Left colon (tissue), 2 donors: ENCODE data around the gene FAM53A. TPM values are rescaled to one million over a fixed set of nuclear protein-coding genes. Genes with fewer than 3 reads are reported as not detected.
"Not testable (repeated sequence)": the region's sequence is repeated elsewhere in the genome, so short reads cannot be mapped to it uniquely, and the experiment has no call there.

Source experiments
- ATAC-seq: fragments of 200-7000 bp; cut with Tn5 transposase; one replicate; pipeline ENCODE4 v1.9.1; 2020; ENCODE audit warnings: mild to moderate bottlenecking, moderate library complexity
- DNase-seq, 2 donors: peaks; one replicate each; pipeline ENCODE4 v3.0.0-alpha.2; 2020
- intact Hi-C, 2 donors: fragments of 100-400 bp; cut with DNase I in 1 of 2; cut with micrococcal nuclease in 1 of 2; formaldehyde crosslinking; loops; one replicate each; pipeline versions ENCODE4 v1.11.2 to v1.14.0; 2022; cut with DNase I, micrococcal nuclease
- total RNA-seq, 2 donors: library from RNA; stranded (reverse); fragmentation: NEBNext Ultra II Directional; extraction: Animal tissue kit (Norgen Biotek cat#: 25700); gene quantifications; one replicate each; pipeline ENCODE4 v1.2.1, GENCODE V29; 2021
- donor health status: DM: no; HTN: no; CAD: no.
- donor health status: DM: yes; HTN: yes; CAD: no.

The FAM53A gene
- total RNA-seq, 2 donors from 2014 or later, result 0.49 to 0.61 TPM

DNA sequence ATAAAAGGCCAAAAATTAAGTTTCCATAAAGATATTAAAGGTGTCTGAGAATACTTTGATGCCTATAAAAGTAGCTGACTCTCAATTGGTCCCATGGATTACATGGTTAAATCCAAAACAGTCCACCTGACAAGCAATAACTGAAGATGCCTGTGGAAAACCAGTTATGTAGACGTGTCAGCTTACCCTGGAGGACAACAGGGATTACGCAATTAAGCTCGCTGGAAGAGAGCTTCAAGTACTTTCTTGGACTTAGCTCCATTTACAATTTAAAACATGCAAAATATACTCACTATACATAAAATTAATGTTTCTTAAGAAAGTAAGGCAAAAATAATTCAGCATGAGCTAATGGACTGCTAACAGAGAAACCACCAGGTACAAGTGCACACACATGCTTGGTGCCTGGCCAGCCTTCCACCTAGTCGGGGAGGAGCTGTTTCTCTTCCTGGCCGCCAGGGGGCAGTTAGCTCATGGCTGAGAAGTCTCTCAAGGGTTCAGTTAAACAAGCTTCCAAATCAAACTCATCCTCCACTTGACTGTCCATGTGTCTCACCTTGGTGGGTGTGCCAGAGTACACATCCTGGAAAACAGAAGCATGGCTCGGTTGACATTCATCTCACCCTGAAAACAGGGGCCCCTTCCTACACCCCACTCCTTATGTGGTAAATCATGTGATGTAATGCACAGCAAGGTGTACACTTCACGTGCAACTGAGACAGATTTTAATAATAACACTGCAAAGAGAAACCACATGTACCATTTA is 9.2 kb upstream of the FAM53A start:
- peak; percentile 94 for ATAC-seq
- intact Hi-C loops, result loop anchor here in 1 of 2 donors (5.0 kb wide), 1 partner anchor 34 kb away; no protein-coding TSS in a partner anchor
- peak; percentile 57 to 63 for DNase-seq

- DNase-seq (no peak), ATAC-seq (no peak)
- intact Hi-C loops, result loop anchor here in 1 of 2 donors (5.0 kb wide), 1 partner anchor 35 kb away; no protein-coding TSS in a partner anchor
These were observed 7.7 kb upstream of the FAM53A start for GRCh38 chr4:1691737-1692373.

DNA sequence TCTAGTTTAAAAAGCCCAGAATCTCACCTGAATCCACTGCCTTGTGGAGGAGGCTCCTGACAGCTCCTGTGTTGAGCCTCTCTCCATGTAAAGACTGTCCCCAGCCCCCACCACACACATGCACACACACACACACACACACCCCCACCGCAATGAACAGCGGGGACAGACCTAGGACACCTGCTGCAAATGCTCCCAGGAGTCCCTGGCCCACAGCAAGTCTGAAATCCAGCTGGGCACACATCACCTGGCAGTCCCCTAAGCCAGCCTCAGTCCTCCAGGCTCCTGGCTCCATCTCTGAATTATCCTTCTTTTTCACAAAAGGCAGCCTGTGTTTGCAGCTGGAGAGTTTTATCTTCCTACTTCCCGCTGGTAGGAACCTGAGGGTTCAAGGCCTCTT is 6.6 kb upstream of the FAM53A start:
- DNase-seq (no peak), ATAC-seq (no peak)
- intact Hi-C loops, result loop anchor here in 1 of 2 donors (5.0 kb wide), 1 partner anchor 37 kb away; no protein-coding TSS in a partner anchor

DNA sequence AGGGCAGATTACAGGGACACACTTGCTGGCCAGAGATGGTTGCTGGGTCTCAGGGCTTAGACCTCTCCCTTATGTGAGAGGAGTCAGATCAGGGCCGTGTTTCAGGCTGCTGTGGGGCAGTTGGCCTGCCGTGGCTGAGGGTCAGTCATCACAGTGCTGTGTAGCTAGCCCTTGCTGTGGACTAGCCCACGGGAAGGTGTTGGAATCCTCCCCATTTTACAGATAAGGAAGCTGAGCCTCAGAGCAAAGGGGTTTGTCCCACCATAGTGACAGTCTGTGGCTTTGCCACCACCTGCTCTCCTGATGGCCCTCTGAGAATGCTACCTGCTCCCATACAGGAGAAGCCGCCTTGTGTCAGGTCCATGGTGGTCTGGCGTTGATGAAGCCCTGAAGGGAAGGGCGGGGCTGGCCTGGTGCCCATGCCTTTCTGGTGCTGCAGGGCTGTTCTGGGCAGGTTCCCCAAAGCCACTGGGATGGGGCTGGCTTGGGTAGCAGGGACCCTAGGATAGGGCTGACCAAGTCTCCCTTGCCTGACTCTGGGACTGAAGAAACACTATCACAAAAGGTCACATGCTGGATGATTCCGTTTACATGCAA is 2.4 kb upstream of the FAM53A start:
- DNase-seq (no peak), ATAC-seq (no peak)
- intact Hi-C loops, result no loop called here

GRCh38 chr4:1685235-1686150 is 1.4 kb upstream of the FAM53A start:
- intact Hi-C loops, result no loop called here
- ATAC-seq, result no peak
- DNase-seq, result no peak

- peak; percentile 49 for ATAC-seq
- intact Hi-C loops, result no loop called here
- peak; percentile 35 to 97 for DNase-seq
These were observed 557 bp upstream of the FAM53A start for GRCh38 chr4:1684506-1685234.

DNA sequence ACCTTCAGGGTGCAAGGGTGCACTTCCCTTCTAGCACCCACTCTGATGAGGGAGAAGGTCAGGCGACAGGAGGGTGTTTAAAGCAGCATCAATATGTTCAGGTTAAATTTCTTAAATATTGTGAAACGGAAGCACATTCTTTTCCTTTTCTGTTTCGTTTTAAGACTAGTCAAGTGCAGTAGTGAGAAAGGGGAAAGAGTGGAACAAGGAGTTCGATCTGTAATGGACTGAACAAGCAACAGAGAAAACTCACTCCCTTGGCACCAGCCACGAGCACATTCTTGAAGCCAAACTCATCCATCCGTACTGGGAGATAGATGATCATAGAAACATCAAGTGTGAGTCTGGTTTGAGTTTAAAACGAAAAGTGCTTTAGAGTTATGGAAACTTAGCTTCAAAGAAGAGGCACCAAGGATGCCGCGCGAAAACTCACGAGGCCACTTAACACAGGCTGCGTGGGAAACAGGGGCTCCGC is 815 bp downstream of the FAM53A start:
- DNase-seq, result no peak
- intact Hi-C loops, result no loop called here
- ATAC-seq, result no peak

GRCh38 chr4:1682860-1683259 is 1.3 kb downstream of the FAM53A start:
- intact Hi-C loops, result no loop called here
- no peak for DNase-seq
- ATAC-seq, result no peak

GRCh38 chr4:1678244-1678643 is 5.9 kb downstream of the FAM53A start:
- no peak for ATAC-seq
- intact Hi-C loops, result no loop called here
- no peak for DNase-seq

DNA sequence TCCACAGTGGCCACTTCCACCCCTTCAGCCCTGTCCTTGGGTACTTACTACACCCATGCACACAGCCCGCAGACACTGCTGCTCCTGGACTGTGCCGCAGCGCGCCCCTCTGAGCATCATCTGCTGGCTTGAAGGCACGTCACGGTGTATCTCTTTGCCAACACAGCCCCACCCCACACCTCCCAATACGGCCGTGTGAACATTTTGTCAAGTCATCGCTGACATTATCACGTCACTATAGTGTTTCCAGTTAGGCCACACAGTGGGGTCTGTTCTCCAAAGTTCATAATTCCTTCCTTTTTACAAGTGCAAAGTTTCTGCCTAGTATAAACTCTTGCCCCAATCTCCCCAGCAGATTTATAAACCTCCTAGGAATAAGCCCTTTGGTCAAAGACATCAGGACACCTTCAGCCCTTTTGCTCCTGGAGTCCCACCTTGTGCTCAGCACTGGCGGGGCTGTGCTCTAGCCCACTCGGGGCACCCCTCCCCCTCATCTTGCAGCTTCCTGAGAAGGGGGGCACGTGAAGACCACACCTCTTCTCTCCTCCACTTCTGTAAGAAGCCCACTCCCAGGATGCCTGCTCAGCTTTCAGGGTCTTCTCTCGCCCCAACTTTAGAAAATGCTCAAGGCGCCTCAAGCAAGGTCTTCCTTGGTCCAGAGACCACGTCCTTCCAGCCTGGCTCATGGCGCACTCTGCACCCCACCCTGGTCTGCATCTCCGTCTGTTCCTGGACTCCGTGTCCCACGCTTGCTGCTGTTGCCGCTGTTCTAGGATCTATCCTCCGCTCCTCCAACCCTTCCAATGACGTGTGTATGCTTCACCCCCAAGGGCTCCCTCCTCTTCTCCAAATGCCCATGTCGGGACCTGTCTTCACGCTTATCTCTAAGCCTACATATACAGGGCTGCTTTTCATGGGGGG is 7.2 kb downstream of the FAM53A start:
- ATAC-seq (no peak), DNase-seq (no peak)
- intact Hi-C loops, result no loop called here

GRCh38 chr4:1675802-1676137 is 8.3 kb downstream of the FAM53A start:
- ATAC-seq, result no peak
- intact Hi-C loops, result no loop called here
- DNase-seq, result no peak

DNA sequence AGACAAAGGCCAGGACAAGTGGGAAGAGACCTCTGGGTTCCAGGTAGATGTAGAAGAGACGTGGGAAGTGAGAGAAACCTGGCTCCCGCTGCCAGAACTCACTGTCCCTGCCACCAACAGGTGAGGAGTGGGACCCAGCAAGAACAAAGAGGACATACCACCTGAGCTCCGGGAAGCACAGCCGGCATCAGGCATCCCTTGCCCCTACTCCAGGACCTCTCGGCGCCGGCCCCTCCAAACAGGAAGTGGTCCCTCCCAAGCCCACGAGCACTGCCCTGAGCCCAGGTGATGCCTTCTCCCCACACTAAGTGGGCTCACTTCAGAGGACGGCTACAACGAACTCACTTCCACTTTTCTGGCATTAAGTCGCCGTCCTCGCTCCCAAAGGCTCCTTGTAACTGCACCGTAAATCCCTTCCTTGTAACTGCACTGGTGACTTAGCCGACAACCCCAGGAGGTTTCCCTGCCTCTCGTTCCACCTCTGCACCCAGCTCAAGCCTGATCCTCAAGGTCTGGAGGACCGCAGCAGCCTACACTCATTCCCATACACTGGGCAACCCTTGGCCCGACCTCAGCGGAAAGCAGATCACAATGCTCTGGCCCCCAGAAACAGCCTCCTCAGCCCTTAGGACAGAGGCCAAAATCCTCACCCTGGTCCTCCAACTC is 8.8 kb downstream of the FAM53A start:
- DNase-seq (no peak), ATAC-seq (no peak)
- intact Hi-C loops, result no loop called here

GRCh38 chr4:1674682-1675081 is 9.4 kb downstream of the FAM53A start:
- ATAC-seq, result no peak
- intact Hi-C loops, result no loop called here
- no peak for DNase-seq

DNA sequence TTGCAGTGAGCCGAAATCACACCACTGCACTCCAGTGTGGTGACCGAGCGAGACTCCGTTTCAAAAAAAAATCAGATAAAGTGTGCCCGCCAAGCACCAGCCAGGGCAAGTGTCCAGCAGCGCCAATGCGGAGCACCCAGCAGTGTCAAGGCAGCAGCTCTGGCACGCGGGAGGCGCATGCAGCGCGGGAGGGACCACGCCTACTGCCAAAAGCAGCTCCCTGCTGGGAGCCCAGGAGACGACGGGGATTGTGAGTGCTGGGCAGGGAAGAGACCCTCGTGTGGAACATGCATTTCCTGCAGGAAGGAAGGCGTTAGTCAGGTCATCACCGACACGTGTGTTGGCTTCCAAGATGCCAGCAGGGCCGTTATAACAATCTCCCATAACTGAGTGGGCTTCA is 10.4 kb downstream of the FAM53A start:
- intact Hi-C loops, result no loop called here
- no peak for ATAC-seq

GRCh38 chr4:1671011-1671410 is 13.1 kb downstream of the FAM53A start:
- DNase-seq, intact Hi-C loops, ATAC-seq: not testable (repeated sequence)

More for the DNA sequence above, 10.4 kb downstream of the FAM53A start:
- no peak for DNase-seq

DNA sequence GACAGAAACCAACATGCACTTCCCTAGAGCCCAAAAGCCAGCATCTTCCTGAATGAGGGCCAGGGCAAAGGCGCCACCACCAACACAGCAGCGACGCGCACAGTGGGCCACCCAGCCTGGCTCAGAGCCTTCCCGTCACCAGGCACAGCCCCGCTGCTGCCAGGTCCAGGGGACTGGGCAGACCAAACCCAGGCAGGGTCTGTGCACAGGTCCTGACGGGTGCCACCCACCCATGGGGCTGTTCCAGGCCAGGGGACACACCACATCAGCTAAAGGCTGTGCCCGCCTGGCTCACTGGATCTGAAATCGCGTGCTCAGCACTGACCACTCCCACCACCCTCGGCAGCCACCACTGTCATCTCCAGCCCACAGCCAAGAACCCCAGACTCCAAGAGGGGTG is 13.8 kb downstream of the FAM53A start:
- DNase-seq (no peak), ATAC-seq (no peak)

GRCh38 chr4:1669850-1670249 is 14.3 kb downstream of the FAM53A start:
- intact Hi-C loops, result no loop called here
- DNase-seq (no peak), ATAC-seq (no peak)

More for the DNA sequence above, 13.8 kb downstream of the FAM53A start:
- intact Hi-C loops, result no loop called here
